Keratinocyte (primary cell): Measurements from ENCODE around the gene FUZ. TPM values are rescaled to one million over a fixed set of nuclear protein-coding genes. Genes with fewer than 3 reads are reported as not detected.

Source experiments
- DNase-seq: peaks from one replicate; pipeline ENCODE4 v3.0.0-alpha.2; 2011; ENCODE audit warnings: low read depth, missing footprints, low spot score
- FAIRE-seq: peaks from 2 replicates; lab custom pipeline; 2011; peaks lifted over from hg19 to GRCh38; lab: Jason Lieb, UNC
- H2AFZ ChIP-seq: 2 replicates; pipeline ENCODE4 v1.6.0; 2012; ENCODE audit warnings: low read length, control low read depth, inconsistent platforms; ENCODE audit not compliant: control insufficient read depth
- H3K27ac ChIP-seq: 2 replicates; pipeline ENCODE4 v1.5.1; 2011; ENCODE audit warnings: low read length; ENCODE audit not compliant: control insufficient read depth, insufficient read depth
- H3K27me3 ChIP-seq: 3 replicates; pipeline ENCODE4 v1.6.0; 2011; ENCODE audit warnings: low read length; ENCODE audit not compliant: control insufficient read depth, insufficient read depth; ENCODE audit errors: extremely low read depth
- H3K36me3 ChIP-seq, 2 experiments: 2 replicates in 1 of 2; 3 replicates in 1 of 2; pipeline ENCODE4 v1.5.1; 2011; ENCODE audit warnings: low read length in 2 of 2, mild to moderate bottlenecking in 1 of 2; ENCODE audit not compliant: control insufficient read depth in 2 of 2, insufficient read depth in 2 of 2; ENCODE audit errors: extremely low read depth in 1 of 2
- H3K4me1 ChIP-seq: 3 replicates; pipeline ENCODE4 v1.5.1; 2011; ENCODE audit warnings: low read length; ENCODE audit not compliant: control insufficient read depth, insufficient read depth; ENCODE audit errors: extremely low read depth
- H3K4me2 ChIP-seq: 3 replicates; pipeline ENCODE4 v1.6.0; 2011; ENCODE audit warnings: low read depth, low read length; ENCODE audit not compliant: control insufficient read depth, insufficient read depth; ENCODE audit errors: extremely low read depth
- H3K4me3 ChIP-seq, 3 experiments: fragments of 200-600 bp in 1 of 3; sonication (generic) in 1 of 3; 2 replicates in 2 of 3; 3 replicates in 1 of 3; pipeline ENCODE4 v1.5.1; 2011 to 2016; ENCODE audit warnings: low read length in 3 of 3, mild to moderate bottlenecking in 3 of 3, control low read depth in 2 of 3, inconsistent platforms in 1 of 3, low read depth in 1 of 3, mixed read lengths in 1 of 3, mixed run types in 1 of 3, moderate library complexity in 1 of 3; ENCODE audit not compliant: control insufficient read depth in 2 of 3, insufficient read depth in 2 of 3; ENCODE audit errors: extremely low read depth in 1 of 3
- H3K79me2 ChIP-seq: 2 replicates; pipeline ENCODE4 v1.6.0; 2012; ENCODE audit warnings: low read length; ENCODE audit not compliant: control insufficient read depth, insufficient read depth
- H3K9ac ChIP-seq: 3 replicates; pipeline ENCODE4 v1.6.0; 2011; ENCODE audit warnings: low read length; ENCODE audit not compliant: control insufficient read depth, insufficient read depth; ENCODE audit errors: extremely low read depth
- H3K9me1 ChIP-seq: 3 replicates; pipeline ENCODE4 v1.6.0; 2011; ENCODE audit warnings: low read length; ENCODE audit not compliant: control insufficient read depth, insufficient read depth; ENCODE audit errors: extremely low read depth
- H3K9me3 ChIP-seq: 2 replicates; pipeline ENCODE4 v1.5.1; 2012; ENCODE audit warnings: low read depth, low read length; ENCODE audit not compliant: control insufficient read depth
- H4K20me1 ChIP-seq: 3 replicates; pipeline ENCODE4 v1.6.0; 2011; ENCODE audit warnings: low read length; ENCODE audit not compliant: control insufficient read depth, insufficient read depth; ENCODE audit errors: extremely low read depth
- CTCF ChIP-seq, 3 experiments: IDR thresholded peaks in 1 of 3; conservative IDR thresholded peaks in 1 of 3; optimal IDR thresholded peaks in 1 of 3; 2 replicates in 2 of 3; 3 replicates in 1 of 3; pipeline versions ENCODE3 to v1.5.1; 2011; ENCODE audit warnings: low read length in 3 of 3, mild to moderate bottlenecking in 3 of 3, moderate library complexity in 2 of 3, control low read depth in 1 of 3, inconsistent platforms in 1 of 3; ENCODE audit not compliant: insufficient read depth in 2 of 3; ENCODE audit errors: extremely low read depth in 1 of 3
- EZH2 ChIP-seq: IDR thresholded peaks from one replicate; pipeline ENCODE4 v1.6.1; 2012; ENCODE audit warnings: inconsistent platforms, mild to moderate bottlenecking, low read length, moderate library complexity
- dilution Hi-C: fragments of 300-500 bp; cut with MboI; formaldehyde crosslinking; loops from one replicate; pipeline ENCODE4 v1.7.0; 2020; ENCODE audit warnings: low sequenced_read_pairs; ENCODE audit not compliant: extremely low pct_ligation_motif_present
- polyA plus RNA-seq, 5 experiments: library from polyadenylated mRNA; depleted of rRNA in 3 of 5; stranded (reverse) in 3 of 5; stranded (forward) in 1 of 5; unstranded in 1 of 5; fragments of >200 nt; gene quantifications; 1 replicate in 1 of 5; 2 replicates in 3 of 5; 3 replicates in 1 of 5; pipeline versions ENCODE4 v1.2.1 to v1.2.3, GENCODE V29; 2011 to 2012; ENCODE audit warnings: missing spikeins in 2 of 5, low read depth in 1 of 5, low replicate concordance in 1 of 5

Gene FUZ
- polyA plus RNA-seq, 1 donor (not counting 4 experiments of a cell fraction or from before 2014, with no cell fraction given): 3.7 TPM

GRCh38 chr19:49852631-49853126 lies 39.6 kb upstream of the FUZ start:
- peaks cover 3 to 14% of the 10 kb centered on the region in 2 experiments for H3K36me3 ChIP-seq
- H3K9me3 ChIP-seq: no peaks in the 10 kb centered on the region
- DNase-seq (no peak), FAIRE-seq (no peak)
- peak overlapping the region; percentile 75 for H3K4me2 ChIP-seq
- H4K20me1 ChIP-seq: peaks cover 5% of the 10 kb centered on the region
- peak overlapping the region; percentile 34 for H3K9ac ChIP-seq
- TF ChIP-seq CTCF (optimal IDR thresholded peaks at IDR 0.05 in 1 of 3, IDR thresholded peaks at IDR 0.05 in 1 of 3, conservative IDR thresholded peaks at IDR 0.05 in 1 of 3; ENCODE audit: extremely low read depth in 1 of 3, insufficient read depth in 2 of 3, low read length in 3 of 3) (no peak), EZH2 (no peak)
- no peak overlapping the region for H3K27ac ChIP-seq
- no peaks in the 10 kb centered on the region for H3K9me1 ChIP-seq
- dilution Hi-C loops: no loop called here
- peaks cover 22% of the 10 kb centered on the region for H3K79me2 ChIP-seq
- H3K4me1 ChIP-seq: peaks cover 26% of the 10 kb centered on the region
- H3K4me3 ChIP-seq: peak overlapping the region in 2 of 3 experiments; percentile 51 to 54
- no peak overlapping the region for H2AFZ ChIP-seq
- no peaks in the 10 kb centered on the region for H3K27me3 ChIP-seq

- dilution Hi-C loops: no loop called here
- Histone ChIP-seq H3K9me1 (no peaks in the 10 kb centered on the region), H3K9me3 (no peaks in the 10 kb centered on the region), H3K4me2 (peak overlapping the region; percentile 75), H3K79me2 (peaks cover 22% of the 10 kb centered on the region), H3K4me1 (peaks cover 26% of the 10 kb centered on the region), H3K27me3 (no peaks in the 10 kb centered on the region), H3K9ac (peak overlapping the region; percentile 94), H4K20me1 (peaks cover 5% of the 10 kb centered on the region), H2AFZ (no peak overlapping the region), H3K27ac (peak overlapping the region; percentile 93), H3K36me3 (peaks cover 0 to 9% of the 10 kb centered on the region in 2 experiments), H3K4me3 (peak overlapping the region; percentile 83 to 94 (median 88))
- TF ChIP-seq CTCF (optimal IDR thresholded peaks at IDR 0.05 in 1 of 3, IDR thresholded peaks at IDR 0.05 in 1 of 3, conservative IDR thresholded peaks at IDR 0.05 in 1 of 3; ENCODE audit: extremely low read depth in 1 of 3, insufficient read depth in 2 of 3, low read length in 3 of 3) (peak in 1 of 3 experiments; percentile 2), EZH2 (no peak)
- DNase-seq (no peak), FAIRE-seq (no peak)
Measured at GRCh38 chr19:49851456-49852259, 38.6 kb upstream of the FUZ start.
